OCI-LY1 (cell line): ENCODE data around the gene PIH1D1.

Experiments used
- EZH2 ChIP-seq: fragments of 200-600 bp; sonication (generic), shearing (Covaris generic); IDR thresholded peaks from 2 replicates; pipeline ENCODE4 v1.8.0; 2017; ENCODE audit warnings: borderline replicate concordance, mixed run types, mild to moderate bottlenecking, antibody characterized with exemption, low read length, moderate library complexity, mixed read lengths
- TF ChIP-seq, protein P1 (sequence below): fragments of 200-600 bp; sonication (generic), shearing (Covaris generic); IDR thresholded peaks from 2 replicates; pipeline ENCODE4 v1.5.1; 2017; ENCODE audit warnings: mild to moderate bottlenecking, antibody characterized with exemption, low read length, moderate library complexity, mixed read lengths

DNA sequence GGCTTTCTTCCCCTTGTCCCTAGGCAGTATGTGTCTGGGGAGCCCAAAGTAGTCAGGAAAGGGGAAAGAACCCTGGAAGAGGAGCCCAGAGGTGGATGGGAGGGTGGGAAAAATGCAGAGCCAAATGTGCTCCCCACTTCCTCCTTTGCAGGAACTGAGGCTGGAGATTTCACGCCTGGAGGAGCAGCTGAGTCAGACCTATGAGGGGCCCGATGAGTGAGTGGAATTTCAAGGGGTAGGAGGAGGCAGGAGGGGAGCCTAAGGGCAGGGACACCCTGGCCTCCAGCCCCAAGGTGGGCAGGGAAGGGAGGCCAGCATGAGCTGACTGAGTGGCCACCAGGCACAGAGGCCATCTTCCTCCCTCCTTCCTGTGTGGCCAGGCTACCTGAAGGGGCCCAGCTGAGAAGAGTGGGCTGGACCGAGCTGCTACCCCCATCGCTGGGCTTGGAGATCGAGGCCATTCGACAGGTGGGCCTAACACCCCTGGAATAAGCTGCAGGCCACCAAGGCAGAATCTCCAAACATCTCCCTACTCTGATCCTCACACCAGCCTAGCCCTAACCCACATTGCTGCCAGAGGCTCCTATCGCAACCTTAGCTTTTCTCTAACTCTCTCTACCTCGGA, 42.7 kb downstream of the PIH1D1 start:
- TF ChIP-seq, protein P1, sequence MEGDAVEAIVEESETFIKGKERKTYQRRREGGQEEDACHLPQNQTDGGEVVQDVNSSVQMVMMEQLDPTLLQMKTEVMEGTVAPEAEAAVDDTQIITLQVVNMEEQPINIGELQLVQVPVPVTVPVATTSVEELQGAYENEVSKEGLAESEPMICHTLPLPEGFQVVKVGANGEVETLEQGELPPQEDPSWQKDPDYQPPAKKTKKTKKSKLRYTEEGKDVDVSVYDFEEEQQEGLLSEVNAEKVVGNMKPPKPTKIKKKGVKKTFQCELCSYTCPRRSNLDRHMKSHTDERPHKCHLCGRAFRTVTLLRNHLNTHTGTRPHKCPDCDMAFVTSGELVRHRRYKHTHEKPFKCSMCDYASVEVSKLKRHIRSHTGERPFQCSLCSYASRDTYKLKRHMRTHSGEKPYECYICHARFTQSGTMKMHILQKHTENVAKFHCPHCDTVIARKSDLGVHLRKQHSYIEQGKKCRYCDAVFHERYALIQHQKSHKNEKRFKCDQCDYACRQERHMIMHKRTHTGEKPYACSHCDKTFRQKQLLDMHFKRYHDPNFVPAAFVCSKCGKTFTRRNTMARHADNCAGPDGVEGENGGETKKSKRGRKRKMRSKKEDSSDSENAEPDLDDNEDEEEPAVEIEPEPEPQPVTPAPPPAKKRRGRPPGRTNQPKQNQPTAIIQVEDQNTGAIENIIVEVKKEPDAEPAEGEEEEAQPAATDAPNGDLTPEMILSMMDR, result no peak
- no peak for TF ChIP-seq EZH2
